Nephron progenitor cell (in vitro differentiated cells): Measurements from ENCODE around the gene CREB5.

Experiments used
- DNase-seq: peaks from one replicate; pipeline ENCODE4 v3.0.0; 2021
- H3K27ac Mint-ChIP-seq: 2 replicates; pipeline ENCODE4 v1.8.0; 2021; ENCODE audit warnings: mild to moderate bottlenecking, moderate library complexity, mixed read lengths
- H3K27me3 Mint-ChIP-seq: 2 replicates; pipeline ENCODE4 v1.8.0; 2021; ENCODE audit warnings: mild to moderate bottlenecking, low read depth, mixed read lengths; ENCODE audit not compliant: poor library complexity
- H3K36me3 Mint-ChIP-seq: 2 replicates; pipeline ENCODE4 v1.8.0; 2021; ENCODE audit warnings: low read depth, mixed read lengths
- H3K4me1 Mint-ChIP-seq: 2 replicates; pipeline ENCODE4 v1.8.0; 2021; ENCODE audit warnings: mixed read lengths
- H3K4me3 Mint-ChIP-seq: 2 replicates; pipeline ENCODE4 v1.8.0; 2021; ENCODE audit warnings: mild to moderate bottlenecking, moderate library complexity, mixed read lengths
- H3K9me3 Mint-ChIP-seq: 2 replicates; pipeline ENCODE4 v1.8.0; 2021; ENCODE audit warnings: mild to moderate bottlenecking, moderate library complexity, mixed read lengths
- TF ChIP-seq, protein P1 (sequence below): fragments of 200-600 bp; sonication (generic); IDR thresholded peaks from 2 replicates; pipeline ENCODE4 v1.5.0; 2021; ENCODE audit warnings: antibody characterized with exemption

Gene CREB5

DNA sequence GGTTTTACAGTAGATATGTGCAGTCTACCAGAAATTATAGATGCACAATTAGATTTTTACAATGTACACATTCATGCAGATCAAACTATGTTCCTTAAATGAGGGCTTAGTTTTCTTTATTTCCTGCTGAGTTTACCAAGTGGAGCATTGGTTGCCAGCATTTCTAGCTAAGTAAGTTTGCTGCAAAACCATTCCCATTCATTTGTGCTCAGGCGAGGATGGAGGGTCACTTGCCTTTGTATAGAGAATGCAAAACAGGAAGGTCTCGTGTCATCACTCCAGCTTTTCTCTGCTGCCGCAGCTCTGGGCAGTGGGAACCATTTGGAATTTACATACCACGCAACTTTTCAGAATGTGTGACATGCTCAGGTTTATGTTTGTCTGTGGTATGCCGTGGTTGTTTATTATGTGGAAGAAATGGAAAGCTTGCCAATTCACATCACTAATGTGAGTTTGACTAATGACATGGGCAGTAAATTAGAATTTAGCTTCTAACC, 347.2 kb downstream of the CREB5 start:
- Mint-ChIP-seq H3K4me1 (peaks cover 41% of the 10 kb centered on the region), H3K9me3 (no peaks in the 10 kb centered on the region), H3K36me3 (no peaks in the 10 kb centered on the region), H3K27ac (no peak overlapping the region), H3K4me3 (no peak overlapping the region), H3K27me3 (peaks cover 4% of the 10 kb centered on the region)
- TF ChIP-seq, protein P1, sequence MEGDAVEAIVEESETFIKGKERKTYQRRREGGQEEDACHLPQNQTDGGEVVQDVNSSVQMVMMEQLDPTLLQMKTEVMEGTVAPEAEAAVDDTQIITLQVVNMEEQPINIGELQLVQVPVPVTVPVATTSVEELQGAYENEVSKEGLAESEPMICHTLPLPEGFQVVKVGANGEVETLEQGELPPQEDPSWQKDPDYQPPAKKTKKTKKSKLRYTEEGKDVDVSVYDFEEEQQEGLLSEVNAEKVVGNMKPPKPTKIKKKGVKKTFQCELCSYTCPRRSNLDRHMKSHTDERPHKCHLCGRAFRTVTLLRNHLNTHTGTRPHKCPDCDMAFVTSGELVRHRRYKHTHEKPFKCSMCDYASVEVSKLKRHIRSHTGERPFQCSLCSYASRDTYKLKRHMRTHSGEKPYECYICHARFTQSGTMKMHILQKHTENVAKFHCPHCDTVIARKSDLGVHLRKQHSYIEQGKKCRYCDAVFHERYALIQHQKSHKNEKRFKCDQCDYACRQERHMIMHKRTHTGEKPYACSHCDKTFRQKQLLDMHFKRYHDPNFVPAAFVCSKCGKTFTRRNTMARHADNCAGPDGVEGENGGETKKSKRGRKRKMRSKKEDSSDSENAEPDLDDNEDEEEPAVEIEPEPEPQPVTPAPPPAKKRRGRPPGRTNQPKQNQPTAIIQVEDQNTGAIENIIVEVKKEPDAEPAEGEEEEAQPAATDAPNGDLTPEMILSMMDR = no peak
- DNase-seq = no peak

DNA sequence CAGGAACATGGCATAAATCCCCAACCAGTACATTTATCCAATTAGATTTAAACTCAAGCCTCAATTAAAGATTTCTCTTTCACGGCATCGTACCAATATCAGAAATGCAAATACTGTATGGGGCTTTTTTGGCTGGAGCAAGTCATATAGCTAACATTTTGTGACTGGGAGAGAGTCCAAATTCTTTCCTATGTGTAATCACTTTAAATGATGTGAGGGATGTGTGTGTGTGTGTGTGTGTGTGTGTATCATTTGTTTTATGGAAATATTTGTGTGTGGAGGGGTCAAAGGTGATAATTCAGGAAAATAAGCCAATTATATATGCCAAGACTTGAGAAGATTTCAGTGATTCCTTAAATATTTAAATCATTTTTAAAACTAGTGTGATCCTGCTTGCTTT, 349.2 kb downstream of the CREB5 start:
- H3K4me1 Mint-ChIP-seq = peaks cover 47% of the 10 kb centered on the region
- DNase-seq = no peak
- no peak overlapping the region for H3K27ac Mint-ChIP-seq
- no peaks in the 10 kb centered on the region for H3K9me3 Mint-ChIP-seq
- TF ChIP-seq, protein P1 = no peak
- H3K36me3 Mint-ChIP-seq = no peaks in the 10 kb centered on the region
- H3K4me3 Mint-ChIP-seq = no peak overlapping the region
- peaks cover 4% of the 10 kb centered on the region for H3K27me3 Mint-ChIP-seq

DNA sequence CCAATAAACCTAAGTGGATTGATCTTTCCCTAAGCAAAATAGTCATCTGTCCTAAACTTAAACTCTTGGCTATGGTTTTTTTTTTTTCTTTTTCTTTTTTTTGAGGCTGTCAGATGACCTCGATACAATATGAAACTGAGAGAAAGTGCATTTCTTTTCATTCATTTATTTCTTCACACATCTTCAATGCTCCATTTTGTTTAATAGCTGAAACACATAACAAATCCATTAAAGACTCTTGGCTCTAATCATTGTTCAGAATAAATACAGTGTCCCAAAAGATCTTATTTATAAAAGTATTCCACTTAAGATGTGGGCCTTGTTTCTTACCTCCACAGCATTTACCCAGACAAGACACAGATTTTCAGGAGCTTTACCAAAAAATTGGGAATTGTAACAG, 350.3 kb downstream of the CREB5 start:
- Mint-ChIP-seq H3K36me3 (no peaks in the 10 kb centered on the region), H3K27ac (no peak overlapping the region), H3K4me1 (peaks cover 48% of the 10 kb centered on the region), H3K9me3 (no peaks in the 10 kb centered on the region), H3K27me3 (peaks cover 10% of the 10 kb centered on the region), H3K4me3 (no peak overlapping the region)
- DNase-seq = no peak
- TF ChIP-seq, protein P1 = no peak

DNA sequence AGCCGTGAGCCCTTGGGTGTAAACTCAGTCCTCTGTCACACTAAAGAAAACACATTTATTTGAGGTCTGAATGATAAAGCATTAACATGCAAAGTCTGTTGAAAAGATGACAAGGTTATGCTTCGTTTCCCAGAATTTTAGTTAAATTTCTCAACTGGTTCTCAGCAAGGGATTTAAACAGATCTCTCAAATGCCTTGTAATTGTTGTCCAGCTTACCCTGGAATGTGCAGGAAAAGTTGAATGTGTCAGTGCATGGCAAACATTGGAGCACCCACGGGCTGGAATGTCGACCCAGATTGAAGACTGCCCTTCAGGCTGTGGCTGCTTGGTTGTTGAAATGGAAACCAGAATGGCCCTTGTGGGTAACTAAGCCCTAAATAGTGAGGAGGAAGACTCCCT, 354.0 kb downstream of the CREB5 start:
- H3K4me3 Mint-ChIP-seq = no peak overlapping the region
- no peaks in the 10 kb centered on the region for H3K36me3 Mint-ChIP-seq
- no peaks in the 10 kb centered on the region for H3K9me3 Mint-ChIP-seq
- peaks cover 14% of the 10 kb centered on the region for H3K27me3 Mint-ChIP-seq
- no peak for DNase-seq
- H3K27ac Mint-ChIP-seq = peak overlapping the region; percentile 64
- peaks cover 25% of the 10 kb centered on the region for H3K4me1 Mint-ChIP-seq
- TF ChIP-seq, protein P1 = no peak

DNA sequence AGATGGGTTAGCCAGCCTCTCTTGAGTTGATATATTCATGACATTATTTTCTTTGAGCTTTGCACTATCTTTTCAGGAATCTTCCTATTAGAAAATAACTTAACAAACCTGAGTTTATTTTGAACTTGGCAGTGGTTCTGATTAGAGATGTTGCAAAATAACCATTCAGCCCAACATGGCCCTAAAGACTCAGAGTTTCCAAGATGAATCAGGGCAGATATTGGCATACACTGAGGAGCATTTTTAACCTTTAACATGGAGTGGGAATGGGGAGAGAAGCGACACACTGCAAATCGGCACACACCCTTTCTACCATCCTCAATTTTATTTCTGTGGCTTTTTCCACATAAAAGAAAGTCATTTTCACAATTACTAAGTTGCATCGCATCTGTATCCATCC, 355.0 kb downstream of the CREB5 start:
- Mint-ChIP-seq H3K36me3 (no peaks in the 10 kb centered on the region), H3K4me1 (peaks cover 31% of the 10 kb centered on the region), H3K4me3 (no peak overlapping the region), H3K27ac (no peak overlapping the region), H3K9me3 (no peaks in the 10 kb centered on the region), H3K27me3 (peaks cover 17% of the 10 kb centered on the region)
- DNase-seq = no peak
- TF ChIP-seq, protein P1 = no peak

DNA sequence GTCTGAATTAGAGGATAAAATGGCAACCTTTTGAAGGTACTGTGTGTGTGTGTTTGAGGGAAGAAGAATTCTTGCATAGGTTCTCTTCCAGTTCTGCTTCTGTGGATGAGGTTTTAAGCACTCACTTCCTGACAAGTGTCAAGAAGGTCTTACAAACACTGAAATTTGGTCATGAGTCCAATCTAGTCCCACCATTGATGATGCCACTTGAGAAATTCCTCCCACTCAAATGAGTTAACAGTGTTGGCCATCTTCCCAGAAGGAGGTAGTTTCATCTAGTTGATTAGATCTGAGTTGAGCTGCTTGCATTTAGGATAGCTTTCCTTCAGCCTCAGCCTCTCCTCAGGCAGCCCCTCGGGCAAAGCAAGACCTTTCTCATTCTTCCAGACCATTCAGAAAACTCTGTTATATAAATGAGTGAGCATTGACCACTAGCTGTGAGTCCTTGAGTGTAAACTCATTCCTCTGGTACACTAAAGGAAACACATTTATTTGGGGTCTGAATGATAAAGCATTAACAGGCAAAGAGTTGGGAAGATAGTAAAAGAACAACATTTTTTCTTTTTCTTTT, 356.3 kb downstream of the CREB5 start:
- H3K27ac Mint-ChIP-seq = no peak overlapping the region
- peaks cover 28% of the 10 kb centered on the region for H3K4me1 Mint-ChIP-seq
- TF ChIP-seq, protein P1 = no peak
- peaks cover 17% of the 10 kb centered on the region for H3K27me3 Mint-ChIP-seq
- DNase-seq = no peak
- H3K36me3 Mint-ChIP-seq = no peaks in the 10 kb centered on the region
- H3K4me3 Mint-ChIP-seq = no peak overlapping the region
- H3K9me3 Mint-ChIP-seq = no peaks in the 10 kb centered on the region
